ENCODE measurements around the gene LYPD6B.

- TF ChIP-seq CTCF (IDR thresholded peaks at IDR 0.05; ENCODE audit: extremely low read depth in 1 of 2, insufficient read depth in 1 of 2, low read depth in 1 of 2, low read length in 2 of 2): no peak
- TF ChIP-seq POLR2AphosphoS5 (IDR thresholded peaks at IDR 0.05; ENCODE audit: insufficient read depth, low read depth, low read length): no peak
- no peak for TF ChIP-seq POLR2A (IDR thresholded peaks at IDR 0.05; ENCODE audit: low read depth, low read length)
- TF ChIP-seq EZH2 (IDR thresholded peaks at IDR 0.05; ENCODE audit: borderline replicate concordance, low read depth, low read length, severe bottlenecking): no peak
- no peak for TF ChIP-seq GATA2 (IDR thresholded peaks at IDR 0.05; ENCODE audit: insufficient read depth, insufficient read length, low read depth, low read length)
Measured at GRCh38 chr2:149169656-149170055, 131.2 kb downstream of the LYPD6B start.

Data from endothelial cell of umbilical vein (primary cell).